Measurements from ENCODE around the gene PLPP2. TPM values are rescaled to one million over a fixed set of nuclear protein-coding genes. Genes with fewer than 3 reads are reported as not detected.
A peak's percentile ranks its signal among the peaks of the same experiment; 100 is the strongest.

The PLPP2 gene
- total and polyA plus RNA-seq, 7 experiments from 2014 or later = 0.24 TPM; not detected in 6

GRCh38 chr19:294341-294945 lies 3.2 kb upstream of the PLPP2 start:
- peak overlapping the region in 5 of 10 donors; percentile 25 to 59 (median 47) for H3K4me3 Mint-ChIP-seq
- Histone ChIP-seq H3K27ac (ENCODE audit: low read depth, low read length) (no peak overlapping the region), H3K27me3 (ENCODE audit: control insufficient read depth in 2 of 2, insufficient read depth in 2 of 2, low read length in 2 of 2) (peaks cover 0 to 8% of the 10 kb centered on the region in 2 donors)

GRCh38 chr19:293436-294110 lies 2.4 kb upstream of the PLPP2 start:
- Histone ChIP-seq H3K36me3 (ENCODE audit: control insufficient read depth in 2 of 3, insufficient read depth in 3 of 3, low read length in 3 of 3) (no peaks in the 10 kb centered on the region), H3K9me3 (ENCODE audit: control insufficient read depth in 2 of 3, low read length in 3 of 3) (no peaks in the 10 kb centered on the region), H3K27me3 (ENCODE audit: control insufficient read depth in 2 of 2, insufficient read depth in 2 of 2, low read length in 2 of 2) (peaks cover 0 to 8% of the 10 kb centered on the region in 2 donors), H3K4me1 (ENCODE audit: control insufficient read depth in 2 of 2, insufficient read depth in 2 of 2, low read length in 2 of 2) (peaks cover 0 to 6% of the 10 kb centered on the region in 2 donors), H3K27ac (ENCODE audit: low read depth, low read length) (no peak overlapping the region), H3K4me3 (ENCODE audit: low read length) (no peak overlapping the region)
- POLR2A ChIA-PET = no interaction called here
- peaks cover 0 to 27% (median 16%) of the 10 kb centered on the region in 7 donors for H3K4me1 Mint-ChIP-seq
- peaks cover 0 to 2% (median 0%) of the 10 kb centered on the region in 11 donors for H3K9me3 Mint-ChIP-seq
- H3K4me3 Mint-ChIP-seq = peak overlapping the region in 4 of 10 donors; percentile 3 to 59 (median 26)
- intact Hi-C loops (cut with micrococcal nuclease) = loop anchor here in 1 of 2 donors (2.0 kb wide), 1 partner anchor 217 kb away; no protein-coding TSS in a partner anchor
- no peak overlapping the region for H3K27ac Mint-ChIP-seq
- CTCF ChIA-PET = no interaction called here
- ATAC-seq (no peak), DNase-seq (no peak)
- no peaks in the 10 kb centered on the region for H3K36me3 Mint-ChIP-seq
- peaks cover 37 to 56% (median 43%) of the 10 kb centered on the region in 5 donors for H3K27me3 Mint-ChIP-seq

More at GRCh38 chr19:294341-294945, 3.2 kb upstream of the PLPP2 start:
- Mint-ChIP-seq H3K9me3 (peaks cover 0 to 2% (median 0%) of the 10 kb centered on the region in 11 donors), H3K27ac (no peak overlapping the region), H3K27me3 (peaks cover 29 to 49% (median 34%) of the 10 kb centered on the region in 5 donors), H3K36me3 (no peaks in the 10 kb centered on the region), H3K4me1 (peaks cover 0 to 27% (median 16%) of the 10 kb centered on the region in 7 donors)
- ChIA-PET CTCF (interaction anchor here (0.7 kb wide), 1 partner anchor 239 kb away, joined by 3 read pairs; no protein-coding TSS in a partner anchor), POLR2A (no interaction called here)
- no peak for ATAC-seq
- Histone ChIP-seq H3K9me3 (ENCODE audit: control insufficient read depth in 2 of 3, low read length in 3 of 3) (no peaks in the 10 kb centered on the region), H3K4me1 (ENCODE audit: control insufficient read depth in 2 of 2, insufficient read depth in 2 of 2, low read length in 2 of 2) (peaks cover 0 to 6% of the 10 kb centered on the region in 2 donors), H3K4me3 (ENCODE audit: low read length) (no peak overlapping the region), H3K36me3 (ENCODE audit: control insufficient read depth in 2 of 3, insufficient read depth in 3 of 3, low read length in 3 of 3) (no peaks in the 10 kb centered on the region)
- DNase-seq = no peak
- intact Hi-C loops (cut with micrococcal nuclease) = loop anchor here in 1 of 2 donors (2.0 kb wide), 1 partner anchor 216 kb away; no protein-coding TSS in a partner anchor

- ATAC-seq (no peak), DNase-seq (no peak)
- POLR2A ChIA-PET = no interaction called here
- Mint-ChIP-seq H3K9me3 (peaks cover 0 to 2% (median 0%) of the 10 kb centered on the region in 11 donors), H3K4me3 (peak overlapping the region in 2 of 10 donors; percentile 34 to 64), H3K27me3 (peaks cover 44 to 60% (median 49%) of the 10 kb centered on the region in 5 donors), H3K36me3 (no peaks in the 10 kb centered on the region), H3K4me1 (peaks cover 0 to 27% (median 16%) of the 10 kb centered on the region in 7 donors), H3K27ac (peak overlapping the region in 2 of 9 donors; percentile 16 to 49)
- Histone ChIP-seq H3K9me3 (ENCODE audit: control insufficient read depth in 2 of 3, low read length in 3 of 3) (no peaks in the 10 kb centered on the region), H3K4me3 (ENCODE audit: low read length) (no peak overlapping the region), H3K36me3 (ENCODE audit: control insufficient read depth in 2 of 3, insufficient read depth in 3 of 3, low read length in 3 of 3) (no peaks in the 10 kb centered on the region), H3K27ac (ENCODE audit: low read depth, low read length) (no peak overlapping the region), H3K27me3 (ENCODE audit: control insufficient read depth in 2 of 2, insufficient read depth in 2 of 2, low read length in 2 of 2) (peaks cover 0 to 8% of the 10 kb centered on the region in 2 donors), H3K4me1 (ENCODE audit: control insufficient read depth in 2 of 2, insufficient read depth in 2 of 2, low read length in 2 of 2) (peaks cover 0 to 6% of the 10 kb centered on the region in 2 donors)
- CTCF ChIA-PET = no interaction called here
- intact Hi-C loops (cut with micrococcal nuclease) = no loop called here
Observed at GRCh38 chr19:292951-293350, 1.7 kb upstream of the PLPP2 start.

GRCh38 chr19:292281-292884 lies 1.2 kb upstream of the PLPP2 start:
- ChIA-PET POLR2A (no interaction called here), CTCF (no interaction called here)
- intact Hi-C loops (cut with micrococcal nuclease) = no loop called here
- no peaks in the 10 kb centered on the region for H3K9me3 ChIP-seq (ENCODE audit: control insufficient read depth in 2 of 3, low read length in 3 of 3)
- peak overlapping the region in 1 of 9 donors; percentile 16 for H3K27ac Mint-ChIP-seq
- H3K9me3 Mint-ChIP-seq = peaks cover 0 to 2% (median 0%) of the 10 kb centered on the region in 11 donors
- peaks cover 0 to 27% (median 16%) of the 10 kb centered on the region in 7 donors for H3K4me1 Mint-ChIP-seq
- H3K27me3 ChIP-seq (ENCODE audit: control insufficient read depth in 2 of 2, insufficient read depth in 2 of 2, low read length in 2 of 2) = peaks cover 0 to 8% of the 10 kb centered on the region in 2 donors
- ATAC-seq (no peak), DNase-seq (no peak)
- peaks cover 0 to 6% of the 10 kb centered on the region in 2 donors for H3K4me1 ChIP-seq (ENCODE audit: control insufficient read depth in 2 of 2, insufficient read depth in 2 of 2, low read length in 2 of 2)
- H3K4me3 ChIP-seq (ENCODE audit: low read length) = no peak overlapping the region
- peaks cover 44 to 60% (median 49%) of the 10 kb centered on the region in 5 donors for H3K27me3 Mint-ChIP-seq
- no peaks in the 10 kb centered on the region for H3K36me3 ChIP-seq (ENCODE audit: control insufficient read depth in 2 of 3, insufficient read depth in 3 of 3, low read length in 3 of 3)
- peak overlapping the region in 1 of 10 donors; percentile 64 for H3K4me3 Mint-ChIP-seq
- no peak overlapping the region for H3K27ac ChIP-seq (ENCODE audit: low read depth, low read length)
- H3K36me3 Mint-ChIP-seq = no peaks in the 10 kb centered on the region

GRCh38 chr19:291561-292280 lies 518 bp upstream of the PLPP2 start:
- H3K27me3 ChIP-seq (ENCODE audit: control insufficient read depth in 2 of 2, insufficient read depth in 2 of 2, low read length in 2 of 2) = peaks cover 0 to 8% of the 10 kb centered on the region in 2 donors
- H3K4me3 Mint-ChIP-seq = peak overlapping the region in 2 of 10 donors; percentile 32 to 64
- CTCF ChIA-PET = no interaction called here

GRCh38 chr19:290372-291005 lies 714 bp downstream of the PLPP2 start:
- Histone ChIP-seq H3K9me3 (ENCODE audit: control insufficient read depth in 2 of 3, low read length in 3 of 3) (no peaks in the 10 kb centered on the region), H3K27ac (ENCODE audit: low read depth, low read length) (no peak overlapping the region), H3K27me3 (ENCODE audit: control insufficient read depth in 2 of 2, insufficient read depth in 2 of 2, low read length in 2 of 2) (peaks cover 0 to 8% of the 10 kb centered on the region in 2 donors), H3K4me3 (ENCODE audit: low read length) (no peak overlapping the region), H3K36me3 (ENCODE audit: control insufficient read depth in 2 of 3, insufficient read depth in 3 of 3, low read length in 3 of 3) (no peaks in the 10 kb centered on the region), H3K4me1 (ENCODE audit: control insufficient read depth in 2 of 2, insufficient read depth in 2 of 2, low read length in 2 of 2) (peaks cover 0 to 6% of the 10 kb centered on the region in 2 donors)
- CTCF ChIA-PET = no interaction called here
- Mint-ChIP-seq H3K27me3 (peaks cover 40 to 54% (median 49%) of the 10 kb centered on the region in 5 donors), H3K9me3 (peaks cover 0 to 2% (median 0%) of the 10 kb centered on the region in 11 donors), H3K36me3 (no peaks in the 10 kb centered on the region), H3K4me1 (peaks cover 0 to 23% (median 16%) of the 10 kb centered on the region in 7 donors), H3K4me3 (peak overlapping the region in 9 of 10 donors; percentile 45 to 77 (median 56)), H3K27ac (no peak overlapping the region)
- DNase-seq = no peak
- ATAC-seq = no peak
- intact Hi-C loops (cut with micrococcal nuclease) = no loop called here
- POLR2A ChIA-PET = no interaction called here

More at GRCh38 chr19:291561-292280, 518 bp upstream of the PLPP2 start:
- H3K36me3 Mint-ChIP-seq = no peaks in the 10 kb centered on the region
- Histone ChIP-seq H3K4me3 (ENCODE audit: low read length) (no peak overlapping the region), H3K4me1 (ENCODE audit: control insufficient read depth in 2 of 2, insufficient read depth in 2 of 2, low read length in 2 of 2) (peaks cover 0 to 6% of the 10 kb centered on the region in 2 donors), H3K9me3 (ENCODE audit: control insufficient read depth in 2 of 3, low read length in 3 of 3) (no peaks in the 10 kb centered on the region), H3K27ac (ENCODE audit: low read depth, low read length) (no peak overlapping the region), H3K36me3 (ENCODE audit: control insufficient read depth in 2 of 3, insufficient read depth in 3 of 3, low read length in 3 of 3) (no peaks in the 10 kb centered on the region)
- peaks cover 0 to 27% (median 16%) of the 10 kb centered on the region in 7 donors for H3K4me1 Mint-ChIP-seq
- intact Hi-C loops (cut with micrococcal nuclease) = no loop called here
- H3K27ac Mint-ChIP-seq = no peak overlapping the region
- H3K9me3 Mint-ChIP-seq = peaks cover 0 to 2% (median 0%) of the 10 kb centered on the region in 11 donors
- DNase-seq (no peak), ATAC-seq (no peak)
- peaks cover 44 to 60% (median 49%) of the 10 kb centered on the region in 5 donors for H3K27me3 Mint-ChIP-seq
- POLR2A ChIA-PET = no interaction called here

Data from naive thymus-derived CD4-positive, alpha-beta T cell (primary cell).